Activated CD4-positive, alpha-beta T cell treated with anti-CD3 and anti-CD28 coated beads for 36 hours (primary cell): ENCODE measurements around the gene CPT1B. TPM values are rescaled to one million over a fixed set of nuclear protein-coding genes. Genes with fewer than 3 reads are reported as not detected.

ENCODE experiments used
- ATAC-seq: fragments of 200-7000 bp; cut with Tn5 transposase; one replicate; pipeline ENCODE4 v1.10.0; 2021; ENCODE audit warnings: mild to moderate bottlenecking, moderate library complexity
- CTCF ChIA-PET: fragments of 350-600 bp; sonication (Branson Sonifier 250); formaldehyde crosslinking; loops from one replicate; lab custom pipeline; 2021; ENCODE audit warnings: antibody characterized with exemption; lab: Charles Lee
- POLR2A ChIA-PET: fragments of 350-600 bp; sonication (Branson Sonifier 250); formaldehyde crosslinking; loops from one replicate; lab custom pipeline; 2021; ENCODE audit warnings: antibody characterized with exemption, inconsistent platforms; lab: Charles Lee
- DNase-seq: peaks from one replicate; pipeline ENCODE4 v3.0.0-alpha.2; 2020
- H3K27ac Mint-ChIP-seq: one replicate; pipeline ENCODE4 v1.8.0; 2021; ENCODE audit warnings: mixed read lengths
- H3K27me3 Mint-ChIP-seq: one replicate; pipeline ENCODE4 v1.8.0; 2021; ENCODE audit warnings: mixed read lengths
- H3K36me3 Mint-ChIP-seq: one replicate; pipeline ENCODE4 v1.8.0; 2021; ENCODE audit warnings: low read depth, mixed read lengths
- H3K4me1 Mint-ChIP-seq: one replicate; pipeline ENCODE4 v1.8.0; 2021; ENCODE audit warnings: mixed read lengths
- H3K4me3 Mint-ChIP-seq: one replicate; pipeline ENCODE4 v1.8.0; 2021; ENCODE audit warnings: mild to moderate bottlenecking, moderate library complexity, mixed read lengths
- H3K9me3 Mint-ChIP-seq: one replicate; pipeline ENCODE4 v1.8.0; 2021; ENCODE audit warnings: low read depth, mixed read lengths
- intact Hi-C, 2 experiments: fragments of 100-400 bp; cut with DNase I in 1 of 2; cut with micrococcal nuclease in 1 of 2; formaldehyde crosslinking; loops; one replicate each; pipeline versions ENCODE4 v1.14.2 to v1.15.1; 2022 to 2024; cut with DNase I, micrococcal nuclease
- total RNA-seq, 2 experiments: library from RNA; stranded (reverse); gene quantifications; one replicate each; pipeline ENCODE4 v1.2.3, GENCODE V29; 2021

Gene CPT1B
- total RNA-seq, 2 experiments from 2014 or later = 42.5 to 51.4 TPM

- no peak for ATAC-seq
- intact Hi-C loops = no loop called here
- H3K4me3 Mint-ChIP-seq = peak overlapping the region; percentile 49
- ChIA-PET POLR2A (interaction anchor here (0.6 kb wide), 2 partner anchors 19 to 278 kb away, joined by 5 read pairs; no protein-coding TSS in a partner anchor), CTCF (interaction anchor here (0.8 to 1.2 kb wide), 4 partner anchors 19 to 54 kb away, joined by 3 to 5 read pairs (median 4); partner anchors contain the start of genes CHKB and SYCE3)
- H3K4me1 Mint-ChIP-seq = peaks cover 7% of the 10 kb centered on the region
- H3K36me3 Mint-ChIP-seq = no peaks in the 10 kb centered on the region
- H3K27me3 Mint-ChIP-seq = peaks cover 33% of the 10 kb centered on the region
- no peak for DNase-seq
- no peaks in the 10 kb centered on the region for H3K9me3 Mint-ChIP-seq
- H3K27ac Mint-ChIP-seq = no peak overlapping the region
Observed at GRCh38 chr22:50601669-50602337, 23.6 kb upstream of the CPT1B start.

- POLR2A ChIA-PET = interaction anchor here (0.6 kb wide), 1 partner anchor 20 kb away, joined by 5 read pairs; no protein-coding TSS in a partner anchor
- Mint-ChIP-seq H3K4me1 (peaks cover 7% of the 10 kb centered on the region), H3K36me3 (no peaks in the 10 kb centered on the region), H3K9me3 (no peaks in the 10 kb centered on the region), H3K27ac (no peak overlapping the region), H3K27me3 (peaks cover 31% of the 10 kb centered on the region), H3K4me3 (peak overlapping the region; percentile 49)
- ATAC-seq (no peak), DNase-seq (no peak)
- CTCF ChIA-PET = interaction anchor here (0.8 to 1.2 kb wide), 4 partner anchors 18 to 53 kb away, joined by 3 to 5 read pairs (median 4); partner anchors contain the start of genes CHKB and SYCE3
- intact Hi-C loops = no loop called here
Observed at GRCh38 chr22:50600967-50601668, 22.9 kb upstream of the CPT1B start.

DNA sequence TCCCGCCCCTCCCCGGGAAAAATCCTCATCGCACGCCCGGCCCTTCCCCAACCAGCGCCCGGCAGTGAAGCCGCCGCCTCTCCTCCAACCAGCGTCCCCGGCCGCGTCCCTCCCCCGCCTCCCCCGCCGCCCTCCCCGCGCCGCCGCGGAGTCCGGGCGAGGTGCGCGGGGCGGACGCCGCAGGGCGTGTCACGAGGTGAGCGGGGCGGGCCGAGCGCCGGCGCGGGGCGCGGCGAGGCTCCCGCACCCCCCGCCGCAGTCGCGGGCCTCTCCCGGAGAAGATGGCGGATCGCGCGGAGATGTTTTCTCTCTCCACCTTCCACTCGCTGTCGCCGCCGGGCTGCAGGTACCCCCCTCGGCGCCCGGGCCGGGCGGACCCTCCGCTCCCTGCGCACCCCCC lies 22.3 kb upstream of the CPT1B start, which contains the start of gene MAPK8IP2:
TSS of gene MAPK8IP2 (plus strand) at position 256 of the 400 bp plus-strand sequence. CDS start at position 282, 26 bp downstream.
- Mint-ChIP-seq H3K9me3 (no peaks in the 10 kb centered on the region), H3K27ac (no peak within 1 kb of the TSS), H3K4me1 (peaks cover 7% of the 10 kb centered on the region), H3K27me3 (peaks cover 30% of the 10 kb centered on the region), H3K36me3 (peaks cover 3% of the 10 kb centered on the region), H3K4me3 (peak within 1 kb of the TSS; percentile 57)
- ChIA-PET POLR2A (no interaction called here), CTCF (no interaction called here)
- ATAC-seq (peak; percentile 37), DNase-seq (peak; percentile 36)
- intact Hi-C loops = no loop called here

DNA sequence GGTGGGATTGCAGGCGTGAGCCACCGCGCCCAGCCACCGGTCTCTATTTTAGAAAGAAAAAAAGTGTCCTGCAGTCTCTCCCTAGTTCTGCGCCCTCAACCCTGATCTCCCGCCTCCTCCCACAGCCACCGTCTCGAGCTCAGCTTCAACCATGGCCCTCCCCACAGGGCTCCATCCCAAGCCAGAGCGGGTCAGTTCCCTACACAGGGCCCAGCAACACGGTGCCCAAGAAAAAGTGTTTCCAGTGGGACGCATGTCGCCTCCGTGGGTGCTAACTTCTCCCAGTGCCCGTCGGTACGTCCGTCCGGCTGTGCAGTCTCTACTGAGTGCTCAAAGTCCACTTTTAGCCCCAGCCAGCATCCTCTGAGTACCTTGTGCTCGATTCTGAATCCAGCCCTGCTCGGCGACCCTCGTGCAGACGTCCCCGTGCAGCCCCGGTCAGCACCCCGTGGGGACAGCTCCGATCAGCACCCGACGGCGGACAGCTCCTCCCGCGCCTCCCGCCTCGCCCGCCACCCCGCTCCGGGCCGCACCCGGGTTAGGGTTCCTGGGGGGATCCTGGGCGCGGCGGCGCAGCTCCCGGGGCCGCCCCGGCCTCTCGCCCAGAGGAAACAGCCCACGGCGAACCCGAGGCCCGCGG lies 21.7 kb upstream of the CPT1B start:
- POLR2A ChIA-PET = interaction anchor here (0.6 kb wide), 1 partner anchor 30 kb away, joined by 3 read pairs; no protein-coding TSS in a partner anchor
- Mint-ChIP-seq H3K4me1 (peaks cover 7% of the 10 kb centered on the region), H3K9me3 (no peaks in the 10 kb centered on the region), H3K4me3 (peak overlapping the region; percentile 57), H3K27me3 (peaks cover 26% of the 10 kb centered on the region), H3K27ac (no peak overlapping the region), H3K36me3 (peaks cover 3% of the 10 kb centered on the region)
- CTCF ChIA-PET = no interaction called here
- ATAC-seq = peak; percentile 80
- peak; percentile 80 for DNase-seq
- intact Hi-C loops = no loop called here

DNA sequence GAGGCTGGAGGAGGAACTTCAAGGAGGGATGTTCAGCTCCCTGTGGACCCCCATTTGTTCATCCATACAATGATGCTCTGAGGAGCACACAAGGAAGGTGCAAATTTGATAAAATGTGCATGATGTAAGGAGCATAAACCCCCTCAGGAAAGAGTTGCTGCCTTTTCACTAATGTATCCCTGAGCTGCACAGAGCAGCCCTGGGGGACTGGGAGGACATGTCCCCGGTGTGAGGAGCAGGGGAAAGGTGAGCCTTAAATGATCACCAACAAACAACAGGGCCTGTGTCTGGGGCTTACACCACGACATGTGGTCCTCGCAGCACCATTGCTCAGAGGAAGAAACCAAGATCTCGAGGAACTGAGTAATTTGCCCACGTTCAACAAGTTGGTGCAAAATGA lies 18.9 kb upstream of the CPT1B start:
- no peak for ATAC-seq
- intact Hi-C loops = no loop called here
- H3K27ac Mint-ChIP-seq = no peak overlapping the region
- ChIA-PET CTCF (no interaction called here), POLR2A (no interaction called here)
- no peak for DNase-seq
- H3K36me3 Mint-ChIP-seq = peaks cover 3% of the 10 kb centered on the region
- H3K27me3 Mint-ChIP-seq = peaks cover 12% of the 10 kb centered on the region
- H3K4me3 Mint-ChIP-seq = no peak overlapping the region
- H3K4me1 Mint-ChIP-seq = peaks cover 7% of the 10 kb centered on the region
- no peaks in the 10 kb centered on the region for H3K9me3 Mint-ChIP-seq

GRCh38 chr22:50595189-50595588 lies 17.0 kb upstream of the CPT1B start:
- H3K4me1 Mint-ChIP-seq = peaks cover 4% of the 10 kb centered on the region
- intact Hi-C loops = no loop called here
- DNase-seq (no peak), ATAC-seq (no peak)
- no peaks in the 10 kb centered on the region for H3K9me3 Mint-ChIP-seq
- ChIA-PET POLR2A (no interaction called here), CTCF (no interaction called here)
- peaks cover 5% of the 10 kb centered on the region for H3K27me3 Mint-ChIP-seq
- H3K36me3 Mint-ChIP-seq = peaks cover 3% of the 10 kb centered on the region
- no peak overlapping the region for H3K4me3 Mint-ChIP-seq
- no peak overlapping the region for H3K27ac Mint-ChIP-seq

GRCh38 chr22:50587407-50587806 lies 9.2 kb upstream of the CPT1B start:
- Mint-ChIP-seq H3K4me1 (peaks cover 6% of the 10 kb centered on the region), H3K4me3 (no peak overlapping the region), H3K27me3 (no peaks in the 10 kb centered on the region), H3K27ac (no peak overlapping the region), H3K36me3 (no peaks in the 10 kb centered on the region), H3K9me3 (no peaks in the 10 kb centered on the region)
- POLR2A ChIA-PET = no interaction called here
- ATAC-seq (no peak), DNase-seq (no peak)
- intact Hi-C loops = no loop called here
- CTCF ChIA-PET = interaction anchor here (0.8 to 1.0 kb wide), 2 partner anchors 39 to 62 kb away, joined by 3 to 5 read pairs; partner anchors contain the start of gene SCO2

- peaks cover 12% of the 10 kb centered on the region for H3K4me1 Mint-ChIP-seq
- no peak overlapping the region for H3K4me3 Mint-ChIP-seq
- DNase-seq (no peak), ATAC-seq (no peak)
- H3K27me3 Mint-ChIP-seq = no peaks in the 10 kb centered on the region
- intact Hi-C loops = no loop called here
- CTCF ChIA-PET = interaction anchor here (1.0 kb wide), 1 partner anchor 61 kb away, joined by 5 read pairs; the partner anchor contains the start of gene SCO2
- peaks cover 2% of the 10 kb centered on the region for H3K36me3 Mint-ChIP-seq
- no peaks in the 10 kb centered on the region for H3K9me3 Mint-ChIP-seq
- POLR2A ChIA-PET = no interaction called here
- no peak overlapping the region for H3K27ac Mint-ChIP-seq
Observed at GRCh38 chr22:50586416-50586815, 8.2 kb upstream of the CPT1B start.

- ChIA-PET POLR2A (no interaction called here), CTCF (interaction anchor here (0.6 kb wide), 1 partner anchor 16 kb away, joined by 3 read pairs; no protein-coding TSS in a partner anchor)
- Mint-ChIP-seq H3K9me3 (no peaks in the 10 kb centered on the region), H3K27me3 (no peaks in the 10 kb centered on the region), H3K4me1 (peaks cover 17% of the 10 kb centered on the region), H3K36me3 (peaks cover 2% of the 10 kb centered on the region), H3K4me3 (no peak overlapping the region), H3K27ac (no peak overlapping the region)
- DNase-seq = no peak
- no peak for ATAC-seq
- intact Hi-C loops = no loop called here
Observed at GRCh38 chr22:50585781-50586180, 7.6 kb upstream of the CPT1B start.

- no peak overlapping the region for H3K27ac Mint-ChIP-seq
- intact Hi-C loops = no loop called here
Observed at GRCh38 chr22:50585238-50585637, 7.0 kb upstream of the CPT1B start.

More at GRCh38 chr22:50585238-50585637, 7.0 kb upstream of the CPT1B start:
- H3K4me3 Mint-ChIP-seq = no peak overlapping the region
- DNase-seq (no peak), ATAC-seq (no peak)
- ChIA-PET POLR2A (no interaction called here), CTCF (interaction anchor here (0.6 kb wide), 1 partner anchor 16 kb away, joined by 3 read pairs; no protein-coding TSS in a partner anchor)
- no peaks in the 10 kb centered on the region for H3K9me3 Mint-ChIP-seq
- H3K27me3 Mint-ChIP-seq = no peaks in the 10 kb centered on the region
- peaks cover 6% of the 10 kb centered on the region for H3K36me3 Mint-ChIP-seq
- peaks cover 21% of the 10 kb centered on the region for H3K4me1 Mint-ChIP-seq
